Measurements from ENCODE around the gene FBLN1. TPM values are rescaled to one million over a fixed set of nuclear protein-coding genes. Genes with fewer than 3 reads are reported as not detected.

FBLN1 gene
- total RNA-seq, 1 donor from 2014 or later: 82.8 TPM

GRCh38 chr22:45594123-45594941 lies 91.6 kb downstream of the FBLN1 start:
- no peaks in the 10 kb centered on the region for H3K36me3 ChIP-seq
- peaks cover 4% of the 10 kb centered on the region for H3K27me3 ChIP-seq (ENCODE audit: low read depth)
- intact Hi-C loops (cut with micrococcal nuclease): no loop called here
- DNase-seq: no peak
- H3K9me3 ChIP-seq (replicated peaks): no peaks in the 10 kb centered on the region
- no peak for TF ChIP-seq CTCF (IDR thresholded peaks at IDR 0.05; ENCODE audit: borderline replicate concordance)
- H3K4me3 ChIP-seq: no peak overlapping the region
- peaks cover 5% of the 10 kb centered on the region for H3K4me1 ChIP-seq
- no peak overlapping the region for H3K27ac ChIP-seq (replicated peaks)

- no peaks in the 10 kb centered on the region for H3K9me3 ChIP-seq (replicated peaks)
- H3K36me3 ChIP-seq: no peaks in the 10 kb centered on the region
- TF ChIP-seq CTCF (IDR thresholded peaks at IDR 0.05; ENCODE audit: borderline replicate concordance): no peak
- DNase-seq: no peak
- peaks cover 7% of the 10 kb centered on the region for H3K27me3 ChIP-seq (ENCODE audit: low read depth)
- H3K27ac ChIP-seq (replicated peaks): no peak overlapping the region
- H3K4me3 ChIP-seq: no peak overlapping the region
- intact Hi-C loops (cut with micrococcal nuclease): no loop called here
- H3K4me1 ChIP-seq: peaks cover 5% of the 10 kb centered on the region
Observed at GRCh38 chr22:45597460-45598192, 94.9 kb downstream of the FBLN1 start.

GRCh38 chr22:45598596-45599217 lies 96.0 kb downstream of the FBLN1 start:
- no peak for DNase-seq
- no peaks in the 10 kb centered on the region for H3K36me3 ChIP-seq
- H3K27ac ChIP-seq (replicated peaks): no peak overlapping the region
- no peaks in the 10 kb centered on the region for H3K9me3 ChIP-seq (replicated peaks)
- H3K4me1 ChIP-seq: peaks cover 5% of the 10 kb centered on the region
- peaks cover 11% of the 10 kb centered on the region for H3K27me3 ChIP-seq (ENCODE audit: low read depth)
- TF ChIP-seq CTCF (IDR thresholded peaks at IDR 0.05; ENCODE audit: borderline replicate concordance): no peak
- intact Hi-C loops (cut with micrococcal nuclease): no loop called here
- no peak overlapping the region for H3K4me3 ChIP-seq

- TF ChIP-seq CTCF (IDR thresholded peaks at IDR 0.05; ENCODE audit: borderline replicate concordance): no peak
- no peaks in the 10 kb centered on the region for H3K36me3 ChIP-seq
- H3K4me1 ChIP-seq: peaks cover 5% of the 10 kb centered on the region
- intact Hi-C loops (cut with micrococcal nuclease): no loop called here
- no peak for DNase-seq
- no peak overlapping the region for H3K27ac ChIP-seq (replicated peaks)
- H3K9me3 ChIP-seq (replicated peaks): no peaks in the 10 kb centered on the region
- peaks cover 20% of the 10 kb centered on the region for H3K27me3 ChIP-seq (ENCODE audit: low read depth)
- no peak overlapping the region for H3K4me3 ChIP-seq
Observed at GRCh38 chr22:45599836-45600577, 97.3 kb downstream of the FBLN1 start.

Measured in left ventricle myocardium inferior (tissue), 1 donor.